SHP77 (cell line): ENCODE measurements around the gene ABL2.
"Not testable (repeated sequence)": the region's sequence is repeated elsewhere in the genome, so short reads cannot be mapped to it uniquely, and the experiment has no call there.

Source experiments
- DNase-seq, 2 experiments: peaks; one replicate each; lab custom pipeline; 2025; lab: John Stamatoyannopoulos, UW

Gene ABL2

DNA sequence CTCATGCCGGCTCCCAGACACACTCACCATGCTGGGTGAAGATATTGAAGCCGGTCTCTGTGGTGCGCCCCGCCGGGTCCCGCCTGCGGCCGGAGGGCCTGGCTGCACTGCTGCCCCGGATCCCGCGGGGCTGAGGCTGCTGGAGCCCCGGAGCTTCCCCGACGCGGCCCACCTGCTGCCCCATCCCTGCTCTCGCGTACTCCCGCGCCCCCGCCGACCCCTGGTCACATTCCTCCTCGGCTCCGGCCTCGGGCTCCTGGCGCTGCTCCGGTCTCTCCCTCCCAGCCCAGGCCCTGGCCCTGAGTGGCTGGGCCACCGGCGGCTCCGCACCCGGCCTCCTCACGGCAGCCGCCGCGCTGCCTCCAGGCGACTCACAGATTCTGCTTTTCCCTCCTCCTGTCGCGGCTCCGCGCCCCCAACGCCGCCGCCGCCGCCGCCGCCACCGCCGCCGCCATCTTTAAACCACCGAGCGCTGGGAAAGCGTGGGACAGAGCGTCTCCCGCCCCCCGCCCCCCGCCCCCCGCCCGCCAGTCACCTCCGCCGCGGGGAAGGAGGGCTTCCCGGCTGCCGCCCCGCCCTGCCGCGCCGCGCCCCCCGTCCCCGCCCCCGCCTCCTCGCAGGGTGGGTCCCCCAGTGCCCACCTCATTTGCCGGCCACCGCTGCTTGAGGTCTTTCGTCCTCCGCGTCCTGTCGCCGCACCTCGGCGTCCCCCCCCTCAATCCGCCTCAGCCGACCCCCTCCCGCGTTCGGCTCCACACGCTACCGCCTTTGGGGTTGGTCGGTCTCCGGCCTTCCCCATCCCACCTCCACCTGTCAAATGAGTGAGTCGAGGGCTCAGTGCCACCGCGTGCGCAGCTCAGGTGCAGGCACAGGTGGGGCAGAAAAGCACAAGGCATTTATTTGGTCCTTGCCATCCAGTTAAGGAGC is at the start of gene ABL2:
ABL2 (minus strand) TSS at position 464 of the 927 bp plus-strand sequence; CDS start at position 184, 280 bp downstream.
- peak in 1 of 2 experiments; percentile 52 for DNase-seq

GRCh38 chr1:179278920-179279319 is 49.4 kb upstream of the ABL2 start:
- no peak for DNase-seq

- DNase-seq: not testable (repeated sequence)
These were observed 44.9 kb upstream of the ABL2 start for GRCh38 chr1:179274424-179274823.

DNA sequence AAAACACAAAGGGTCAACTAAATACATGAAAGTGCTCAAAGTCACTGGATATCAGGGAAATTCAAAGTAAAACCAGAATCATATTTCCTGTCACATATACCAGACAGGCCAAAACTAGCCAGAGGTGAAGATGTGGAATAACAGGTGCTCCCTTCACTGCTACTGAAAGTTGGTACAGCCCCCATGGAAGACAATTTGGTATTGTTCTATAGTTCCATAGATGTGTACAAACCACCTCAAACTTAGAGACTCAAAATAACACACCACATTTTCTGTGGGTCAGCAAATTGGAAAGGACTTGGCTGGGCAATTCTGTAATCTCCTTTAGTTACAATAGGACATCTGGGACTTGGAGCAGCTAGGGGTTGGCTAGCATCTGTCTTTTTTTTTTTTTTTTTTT is 39.6 kb upstream of the ABL2 start:
- DNase-seq: no peak

DNA sequence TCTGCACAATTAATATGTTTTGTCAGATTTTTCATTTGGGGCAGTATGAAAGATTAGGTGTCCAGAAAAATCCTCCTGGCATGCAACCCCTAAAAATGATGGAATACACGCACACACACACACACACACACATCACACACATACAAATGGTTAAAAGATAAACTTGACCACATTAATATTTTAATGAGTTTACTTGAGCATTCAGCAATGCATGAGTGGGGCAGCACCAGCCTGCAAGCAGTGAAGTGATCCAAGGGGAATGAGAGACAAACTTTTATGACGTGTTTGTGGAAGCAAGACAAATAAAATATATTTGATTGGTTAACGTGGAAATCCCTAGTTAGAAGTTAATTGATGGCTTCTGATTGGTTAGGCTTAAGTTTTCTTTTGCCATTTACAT is 35.0 kb upstream of the ABL2 start:
- no peak for DNase-seq

- no peak for DNase-seq
These were observed 33.6 kb upstream of the ABL2 start for GRCh38 chr1:179263121-179263520.

DNA sequence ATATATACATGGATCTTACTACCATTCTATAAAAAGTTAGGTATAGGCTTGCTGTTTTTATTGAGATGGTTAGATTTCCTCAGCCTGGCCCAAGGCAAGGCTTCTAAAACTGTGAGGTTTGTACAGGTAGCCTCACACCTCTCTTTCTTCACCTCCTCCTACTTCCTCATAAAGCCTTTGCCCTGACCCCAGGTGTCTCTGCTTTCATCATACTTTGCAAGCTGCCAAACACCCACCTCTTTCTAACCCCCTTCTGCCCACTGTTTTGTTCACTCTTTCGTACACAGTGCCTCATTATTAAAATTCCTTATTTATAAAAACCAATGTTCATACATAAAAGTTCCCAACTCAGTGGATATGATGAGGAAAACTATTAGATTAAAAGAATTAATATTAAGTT is 32.7 kb upstream of the ABL2 start:
- no peak for DNase-seq

- DNase-seq: no peak
These were observed 24.0 kb upstream of the ABL2 start for GRCh38 chr1:179253286-179253972.

DNA sequence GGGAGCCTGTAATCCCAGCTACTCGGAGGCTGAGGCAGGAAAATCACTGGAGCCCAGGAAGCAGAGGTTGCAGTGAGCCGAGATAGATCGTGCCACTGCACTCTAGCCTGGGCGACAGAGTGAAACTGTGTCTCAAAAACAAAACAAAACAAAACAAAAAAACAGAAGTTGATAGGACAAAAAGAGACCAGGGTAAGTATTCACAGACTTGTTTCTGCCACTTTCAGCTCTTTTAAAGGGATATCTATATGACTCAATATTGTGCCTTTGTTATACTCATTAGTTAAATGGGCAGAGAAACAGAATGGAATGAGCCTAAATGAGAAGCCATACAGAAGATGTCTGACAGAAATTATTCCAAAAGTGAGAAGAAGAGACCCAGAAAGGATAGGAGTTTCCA is 23.1 kb upstream of the ABL2 start:
- no peak for DNase-seq

DNA sequence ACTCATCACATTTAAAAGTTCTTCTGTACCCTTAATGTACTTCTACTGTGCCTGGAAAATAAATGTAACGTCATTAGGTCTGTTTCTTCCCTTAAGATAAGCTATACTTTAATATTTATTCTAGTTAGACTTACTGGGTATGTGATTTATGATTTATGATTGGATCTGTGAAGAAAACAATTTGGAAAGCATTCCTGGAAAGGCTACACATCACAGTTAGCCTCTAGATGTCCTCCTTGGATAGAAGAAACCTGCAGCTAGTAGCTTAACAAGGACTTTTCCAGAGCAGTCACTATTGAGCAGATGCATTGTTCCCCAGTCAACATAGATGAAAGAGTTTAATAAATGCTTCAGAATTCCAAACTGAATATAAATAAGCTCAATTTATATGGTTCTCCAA is 22.2 kb upstream of the ABL2 start:
- peak; percentile 13 to 21 for DNase-seq

DNA sequence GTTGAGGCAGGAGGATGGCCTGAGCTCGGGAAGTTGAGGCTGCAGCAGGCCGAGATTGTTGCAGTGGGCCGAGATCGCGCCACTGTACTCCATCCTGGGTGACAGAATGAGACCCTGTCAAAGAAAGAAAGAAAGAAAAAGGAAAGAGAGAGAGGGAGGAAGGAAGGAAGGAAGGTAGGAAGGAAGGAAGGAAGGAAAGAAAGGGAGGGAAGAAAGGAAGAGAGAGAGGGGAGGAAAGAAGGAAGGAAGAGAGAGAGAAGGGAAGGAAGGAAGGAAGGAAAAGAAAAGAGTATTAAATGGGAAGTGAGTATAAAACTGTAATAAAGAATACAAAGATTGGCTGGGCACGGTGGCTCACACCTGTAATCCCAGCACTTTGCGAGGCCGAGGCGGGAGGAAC is 18.4 kb upstream of the ABL2 start:
- DNase-seq: no peak

DNA sequence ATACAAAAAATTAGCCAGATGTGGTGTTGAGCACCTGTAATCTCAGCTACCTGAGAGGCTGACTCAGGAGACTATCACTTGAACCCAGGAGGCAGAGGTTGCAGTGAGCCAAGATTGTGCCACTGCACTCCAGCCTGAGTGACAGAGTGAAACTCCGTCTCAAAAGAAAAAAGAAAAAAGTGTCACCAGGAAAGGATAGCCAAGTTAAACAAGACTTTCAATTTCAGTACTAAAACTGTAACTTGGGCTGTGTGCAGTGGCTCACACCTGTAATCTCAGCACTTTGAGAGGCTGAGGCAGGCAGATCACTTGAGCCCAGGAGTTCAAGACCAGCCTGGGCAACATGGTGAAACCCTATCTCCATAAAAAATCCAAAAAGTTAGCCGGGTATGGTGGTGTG is 15.9 kb upstream of the ABL2 start:
- not testable (repeated sequence) for DNase-seq

DNA sequence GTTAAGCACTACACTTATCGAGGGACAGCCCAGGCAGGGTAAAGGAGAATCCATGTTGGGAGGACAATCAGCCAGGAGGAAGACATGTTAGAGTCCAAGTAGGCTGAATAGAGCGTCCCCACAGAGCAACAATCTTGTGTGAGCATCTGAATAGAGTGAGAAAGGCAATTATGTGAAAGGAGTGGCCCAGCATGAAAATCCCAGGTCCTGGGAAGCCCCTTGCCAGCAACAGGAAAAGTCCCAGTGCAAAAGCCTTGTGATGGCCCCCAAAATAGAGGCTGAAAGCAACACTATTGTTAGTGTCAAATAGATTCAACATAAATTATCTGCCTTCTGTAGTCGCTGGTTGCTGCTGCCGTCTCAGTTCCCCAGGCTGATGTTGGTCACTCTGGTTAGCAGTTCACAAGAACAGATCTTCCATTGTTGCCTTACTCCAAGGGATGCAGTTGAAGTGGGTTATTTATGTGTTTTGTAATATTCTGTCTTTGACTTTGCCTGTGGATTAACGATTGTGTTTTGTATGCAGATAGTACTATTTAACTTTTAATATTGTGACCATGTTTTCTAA is 12.1 kb upstream of the ABL2 start:
- no peak for DNase-seq

- no peak for DNase-seq
These were observed 7.7 kb upstream of the ABL2 start for GRCh38 chr1:179237222-179237621.

DNA sequence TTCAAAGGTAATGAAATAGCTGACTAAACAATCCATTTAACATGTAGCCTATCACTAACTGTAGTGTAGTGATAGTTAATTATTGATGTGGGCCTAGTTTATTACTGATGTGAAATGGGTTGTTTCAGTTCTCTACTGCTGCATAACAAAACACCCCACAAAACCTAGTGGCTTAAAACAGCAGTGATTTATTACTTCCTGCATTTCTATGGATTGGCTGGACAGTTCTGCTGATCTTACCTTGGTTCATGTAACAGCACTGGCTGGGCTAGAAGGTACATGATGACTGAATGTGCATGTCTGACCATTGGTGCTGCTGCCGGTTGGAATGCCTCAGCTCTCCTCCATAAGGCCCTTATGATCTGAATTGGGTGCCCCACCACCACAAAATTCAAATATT is 5.4 kb upstream of the ABL2 start:
- DNase-seq: no peak

GRCh38 chr1:179231923-179232322 is 2.4 kb upstream of the ABL2 start:
- no peak for DNase-seq

DNA sequence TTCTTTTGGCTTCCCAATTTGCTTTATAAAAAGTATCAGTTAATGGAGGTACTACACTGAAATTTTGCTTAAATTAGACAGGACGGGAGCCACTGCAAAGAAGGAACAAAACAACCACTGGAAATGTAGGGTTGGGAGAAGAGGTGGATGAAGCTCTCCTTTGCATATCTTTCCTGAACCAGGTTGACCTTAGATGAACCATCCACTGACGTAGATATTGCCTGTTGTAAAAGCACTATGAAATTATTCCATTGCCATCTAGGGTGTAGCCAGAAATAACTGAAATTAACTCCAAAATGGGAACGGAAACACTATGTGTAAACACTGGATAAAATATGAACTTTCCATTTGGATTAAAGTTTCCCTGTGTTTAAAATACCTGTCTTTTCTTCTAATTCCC is 1.2 kb upstream of the ABL2 start:
- DNase-seq: no peak

DNA sequence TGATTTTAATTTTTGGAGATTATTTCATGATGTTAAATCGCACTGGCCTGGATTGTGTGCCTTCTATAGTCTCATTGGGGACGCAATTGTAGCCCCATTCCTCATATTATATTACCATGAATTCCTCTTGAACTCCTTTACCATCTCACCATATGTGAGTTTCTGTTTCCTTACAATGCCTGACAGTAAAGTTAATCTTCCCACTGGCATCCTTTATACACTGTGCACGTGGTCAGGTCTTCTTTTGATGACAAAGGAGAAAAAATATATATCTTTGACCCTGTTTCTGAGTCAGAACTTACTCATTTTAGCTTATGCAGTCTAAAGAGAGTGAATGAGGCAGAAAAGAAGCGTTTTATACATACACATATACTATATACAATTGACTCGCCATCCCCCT is 774 bp upstream of the ABL2 start:
- no peak for DNase-seq

- DNase-seq: peak; percentile 15 to 66
These were observed 679 bp downstream of the ABL2 start for GRCh38 chr1:179228783-179229213.

DNA sequence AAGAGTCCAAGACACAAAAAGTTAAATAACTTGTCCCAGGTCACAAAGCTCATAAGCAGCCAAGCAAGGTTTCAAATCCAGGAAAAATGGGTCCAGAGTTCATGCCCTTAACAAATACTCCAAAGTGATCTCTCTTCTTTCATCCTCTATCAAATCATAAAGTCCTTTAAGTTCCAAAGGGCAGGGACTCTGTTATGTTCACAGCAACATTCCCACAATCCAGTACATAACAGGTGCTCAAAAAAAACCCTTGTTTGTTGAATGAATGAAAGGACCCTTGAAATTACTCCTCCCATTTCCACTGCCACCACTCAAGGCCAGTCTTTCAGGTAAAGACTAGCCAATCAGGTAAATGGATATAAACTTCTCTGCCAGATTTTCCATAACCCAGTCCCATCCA is 2.7 kb downstream of the ABL2 start:
- no peak for DNase-seq

DNA sequence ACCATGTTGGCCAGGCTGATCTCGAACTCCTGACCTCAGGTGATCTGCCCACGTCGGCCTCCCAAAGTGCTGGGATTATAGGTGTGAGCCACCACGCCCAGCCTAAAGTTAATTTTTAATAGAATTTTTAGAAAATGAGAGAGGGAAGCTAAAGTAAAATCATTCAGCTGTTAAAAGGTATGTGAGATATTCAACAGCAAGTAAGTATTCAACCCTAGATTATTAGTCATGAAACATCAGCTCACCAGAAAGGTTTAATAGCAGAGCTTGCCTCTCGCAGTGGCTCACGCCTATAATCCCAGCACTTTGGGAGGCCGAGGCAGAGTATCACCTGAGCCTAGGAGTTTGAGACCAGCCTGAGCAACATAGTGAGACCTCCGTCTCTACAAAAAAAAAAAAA is 5.0 kb downstream of the ABL2 start:
- not testable (repeated sequence) for DNase-seq

DNA sequence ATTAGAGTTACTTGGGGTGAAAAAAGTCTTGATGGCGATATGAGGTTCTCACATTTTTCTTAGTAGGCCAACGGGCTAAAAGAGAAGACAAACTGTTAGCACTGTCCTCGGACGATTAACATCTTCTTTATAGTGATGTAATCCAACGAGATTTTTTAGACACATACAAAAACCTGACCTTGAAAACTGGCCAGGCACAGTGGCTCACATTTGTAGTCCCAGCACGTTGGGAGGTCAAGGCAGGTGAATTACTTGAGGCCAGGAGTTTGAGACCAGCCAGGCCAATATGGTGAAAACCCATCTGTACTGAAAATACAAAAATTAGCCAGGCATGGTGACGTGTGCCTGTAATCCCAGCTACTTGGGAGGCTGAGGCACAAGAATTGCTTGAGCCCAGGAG is 8.4 kb downstream of the ABL2 start:
- DNase-seq: not testable (repeated sequence)

DNA sequence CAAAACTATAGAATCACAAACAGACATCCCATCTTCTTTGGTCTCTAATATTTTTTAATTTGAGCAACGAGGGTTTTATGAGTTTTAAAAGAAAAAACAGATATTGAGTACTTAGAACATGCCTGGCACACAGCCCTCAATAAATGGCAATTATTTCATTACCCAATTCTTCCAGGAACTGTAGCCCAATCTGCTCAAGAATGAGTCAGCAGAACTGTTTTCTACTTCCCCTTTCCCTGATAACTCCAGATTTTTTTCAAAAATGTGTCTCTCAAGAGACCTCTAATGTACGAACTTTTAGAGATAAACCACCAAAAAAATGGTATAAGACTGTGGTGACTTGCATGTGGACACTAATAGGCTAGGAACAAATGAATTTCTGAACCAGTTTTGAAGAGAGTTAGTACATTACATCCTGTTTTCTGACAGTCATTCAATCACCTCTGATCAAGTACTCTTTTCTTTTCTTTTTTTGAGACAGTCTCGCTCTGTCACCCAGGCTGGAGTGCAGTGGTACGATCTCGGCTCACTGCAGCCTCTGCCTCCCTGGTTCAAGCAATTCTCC is 11.5 kb downstream of the ABL2 start:
- no peak for DNase-seq
